Medulla oblongata (tissue), 1 donor: ENCODE measurements around the gene VKORC1L1.
"Not testable (repeated sequence)": the region's sequence is repeated elsewhere in the genome, so short reads cannot be mapped to it uniquely, and the experiment has no call there.

ENCODE experiments used
- DNase-seq: peaks from one replicate; pipeline ENCODE4 v3.0.0-alpha.2; 2015; ENCODE audit errors: extremely low spot score

The VKORC1L1 gene

DNA sequence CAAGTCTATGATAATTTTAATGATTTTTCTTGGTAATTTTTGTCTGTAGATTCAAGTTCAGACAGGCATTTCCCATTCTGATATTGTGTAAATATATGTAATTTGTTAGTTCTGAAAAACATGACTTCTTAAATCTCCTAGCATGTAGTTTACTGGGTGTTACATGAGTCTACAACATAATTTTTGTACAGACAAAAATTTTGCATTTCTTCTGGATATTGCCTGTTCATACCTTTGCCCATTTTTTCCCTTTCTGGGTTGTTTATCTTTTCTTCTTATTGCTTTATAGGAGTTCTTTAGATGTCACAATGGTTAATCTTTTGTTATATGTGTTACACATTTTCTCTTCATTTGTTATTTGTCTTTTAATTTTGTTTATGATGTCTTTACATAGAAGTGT is 12.1 kb downstream of the VKORC1L1 start:
- DNase-seq: not testable (repeated sequence)

DNA sequence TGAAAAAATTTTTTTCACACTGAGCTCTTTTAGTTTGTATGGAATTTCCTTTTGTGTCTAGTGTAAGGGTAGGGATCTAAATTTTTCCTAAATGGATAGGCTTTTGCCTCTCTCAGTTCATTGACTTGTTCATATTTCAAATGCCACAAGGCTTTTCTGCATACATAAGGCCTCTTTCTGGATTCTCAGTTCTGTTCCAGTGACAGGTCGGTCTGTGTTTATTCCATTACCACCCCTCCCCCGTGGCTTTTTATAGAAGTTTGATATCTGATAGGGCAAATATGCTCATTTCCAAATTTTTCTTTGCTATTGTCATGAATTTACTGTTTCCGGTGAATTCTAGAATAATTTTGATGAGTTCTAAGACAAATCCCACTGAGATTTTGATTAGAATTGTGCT is 12.7 kb downstream of the VKORC1L1 start:
- DNase-seq: not testable (repeated sequence)

DNA sequence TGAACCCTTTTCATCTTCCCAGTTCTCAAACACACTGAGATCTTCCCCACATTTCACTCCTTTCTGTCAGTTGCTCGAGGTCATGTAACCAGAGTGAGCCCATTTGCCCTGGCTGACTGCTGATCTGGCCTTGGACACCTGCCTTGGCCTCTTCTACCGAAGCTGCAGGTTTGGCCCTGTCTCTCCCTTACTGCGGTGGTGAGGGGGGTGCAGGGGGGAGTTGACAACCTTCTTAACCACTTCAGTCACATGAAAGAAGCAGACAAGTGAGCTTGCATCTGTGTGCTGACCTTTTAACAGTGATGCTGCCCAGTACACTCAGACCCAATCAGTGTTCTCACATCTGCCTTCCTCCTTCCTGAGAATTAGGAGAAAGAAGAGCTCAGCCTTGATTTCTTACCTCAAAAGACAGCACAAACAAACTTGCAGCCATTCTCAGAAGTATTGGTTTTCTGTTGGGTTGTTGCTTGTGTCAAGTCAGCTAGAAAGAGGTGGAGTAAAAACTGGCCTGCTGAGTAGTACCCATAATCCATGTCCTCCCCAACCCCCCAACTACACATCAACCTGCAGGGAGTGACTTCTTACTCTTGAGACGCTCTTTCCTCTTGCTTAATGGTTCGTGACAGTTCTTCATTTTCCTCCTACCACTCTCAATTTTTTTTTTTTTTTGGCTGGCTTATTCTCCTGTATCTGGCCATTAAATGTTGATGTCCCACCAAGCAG is 15.7 kb downstream of the VKORC1L1 start:
- DNase-seq: not testable (repeated sequence)

DNA sequence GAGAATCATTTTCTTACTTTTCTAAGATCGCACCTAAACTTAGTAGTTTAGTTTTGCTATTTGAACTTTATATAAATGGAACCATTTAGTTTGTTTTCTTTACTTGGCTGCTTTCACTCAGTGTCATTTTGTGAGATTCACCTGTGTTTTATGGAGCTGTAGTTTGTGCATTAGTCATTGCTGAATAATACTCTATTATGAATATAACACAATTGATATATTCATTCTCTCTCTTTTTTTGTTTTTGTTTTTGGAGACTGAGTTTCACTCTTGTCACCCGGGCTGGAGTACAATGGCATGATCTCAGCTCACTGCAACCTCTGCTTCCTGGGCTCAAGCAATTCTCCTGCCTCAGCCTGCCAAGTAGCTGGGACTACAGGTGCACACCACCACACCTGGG is 16.8 kb downstream of the VKORC1L1 start:
- DNase-seq: not testable (repeated sequence)

DNA sequence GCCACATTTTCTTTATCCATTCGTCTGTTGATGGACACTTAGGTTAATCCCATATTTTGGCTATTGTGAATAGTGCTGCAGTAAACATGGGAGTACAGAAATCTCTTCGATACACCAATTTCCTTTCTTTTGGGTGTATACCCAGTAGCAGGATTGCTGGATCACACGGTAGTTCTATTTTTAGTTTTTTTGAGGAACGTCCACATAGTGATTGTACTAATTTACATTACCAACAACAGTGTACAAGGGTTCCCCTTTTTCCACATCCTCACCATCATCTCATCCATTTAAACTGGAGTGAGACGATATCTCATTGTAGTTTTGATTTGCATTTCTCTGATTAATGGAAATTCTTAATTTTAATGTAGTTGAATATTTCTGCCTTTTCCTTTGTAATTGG is 19.3 kb downstream of the VKORC1L1 start:
- DNase-seq: no peak

DNA sequence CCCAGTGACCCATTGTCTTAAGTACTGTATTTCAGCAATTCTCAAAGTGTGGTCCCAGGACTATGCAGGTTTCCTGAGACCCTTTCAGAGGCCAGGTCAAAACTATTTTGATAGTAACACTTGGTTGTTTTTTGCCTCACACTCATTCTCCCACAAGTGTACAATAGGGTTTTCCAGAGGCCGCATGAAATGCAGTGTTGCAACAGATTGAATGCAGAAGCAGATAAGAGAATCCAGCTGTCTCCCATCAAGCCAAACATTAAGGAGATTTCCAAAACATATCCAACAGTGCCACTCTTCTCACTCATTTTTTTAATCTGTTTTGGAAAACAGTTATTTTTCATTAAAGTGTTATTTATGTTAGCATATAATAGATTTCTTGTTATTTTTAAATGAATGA is 20.0 kb downstream of the VKORC1L1 start:
- no peak for DNase-seq

DNA sequence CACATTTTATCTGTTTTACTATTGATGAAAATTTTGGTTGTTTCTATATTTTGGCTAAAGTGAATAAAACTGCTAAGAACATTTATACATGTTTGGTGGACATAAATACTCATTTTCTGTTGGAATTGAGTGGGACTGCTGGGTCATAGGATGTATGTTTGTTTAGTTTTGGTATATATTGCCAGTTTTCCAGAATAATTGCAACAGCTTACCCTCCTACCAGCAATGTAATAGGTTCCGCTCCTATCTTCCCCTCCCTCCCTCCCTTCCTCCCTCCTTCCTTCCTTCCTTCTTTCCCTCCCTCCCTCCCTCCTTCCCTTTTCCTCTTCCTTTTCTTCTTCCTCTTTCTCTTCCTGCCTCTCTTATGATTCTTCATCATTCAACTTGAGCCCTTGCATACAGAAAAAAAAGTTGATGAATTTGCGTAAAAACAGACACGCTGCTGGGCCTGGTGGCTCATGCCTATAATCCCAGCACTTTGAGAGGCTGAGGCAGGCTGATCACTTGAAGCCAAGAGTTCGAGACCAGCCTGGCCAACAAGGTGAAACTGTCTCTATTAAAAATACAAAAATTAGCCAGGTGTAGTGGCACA is 23.5 kb downstream of the VKORC1L1 start:
- DNase-seq: no peak

DNA sequence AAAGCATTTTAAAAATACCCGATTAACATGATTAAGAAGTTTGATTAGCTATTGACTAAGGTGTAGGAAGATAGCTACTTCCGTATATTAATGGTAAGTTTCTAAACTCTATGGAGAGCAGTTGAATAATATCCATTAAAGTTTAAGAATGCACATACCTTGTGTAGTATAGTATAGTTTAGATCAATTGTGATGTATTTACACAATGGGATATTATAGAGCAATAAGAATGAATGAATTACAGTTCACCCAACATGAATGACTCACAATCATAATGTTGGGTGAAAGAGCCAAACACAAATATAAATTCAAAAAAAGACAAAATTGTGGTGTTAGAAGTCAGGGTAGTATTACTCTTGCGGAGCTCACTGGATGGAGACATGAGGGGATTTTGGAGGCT is 24.4 kb downstream of the VKORC1L1 start:
- not testable (repeated sequence) for DNase-seq

DNA sequence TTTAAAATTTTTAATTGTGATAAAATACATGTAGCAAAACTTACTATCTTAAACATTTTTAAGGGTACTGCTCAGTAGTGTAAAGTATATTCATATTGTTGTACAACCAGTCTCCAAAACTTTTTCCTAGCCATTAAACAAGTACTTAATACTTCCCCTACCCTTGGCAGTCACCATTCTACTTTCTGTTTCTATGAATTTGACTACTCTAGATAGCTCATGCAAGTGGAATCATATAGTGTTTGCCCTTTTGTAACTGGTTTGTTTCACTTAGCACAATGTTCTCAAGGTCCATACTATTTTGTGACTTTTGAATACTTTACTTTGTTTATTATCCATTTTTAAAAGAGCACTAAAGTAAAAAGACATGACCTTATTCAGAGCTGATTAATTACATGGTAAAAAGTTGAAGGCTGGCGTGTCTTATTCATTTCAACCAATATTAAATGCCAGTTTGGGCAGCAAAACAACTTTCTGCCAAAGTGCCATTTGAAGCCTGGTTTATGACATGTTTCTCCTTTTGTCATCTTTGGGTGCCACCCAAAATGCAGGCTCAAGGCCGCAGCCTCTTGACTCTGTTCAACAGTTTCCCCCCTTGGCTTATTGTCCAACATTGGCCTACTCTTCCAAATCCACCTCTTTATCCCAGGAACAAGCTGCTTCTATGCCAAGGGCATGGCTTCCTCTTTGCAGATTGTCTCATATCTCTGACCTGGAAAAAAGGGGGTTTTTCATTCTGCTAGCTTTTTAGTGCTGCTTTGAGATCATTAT is 26.0 kb downstream of the VKORC1L1 start:
- DNase-seq: not testable (repeated sequence)

DNA sequence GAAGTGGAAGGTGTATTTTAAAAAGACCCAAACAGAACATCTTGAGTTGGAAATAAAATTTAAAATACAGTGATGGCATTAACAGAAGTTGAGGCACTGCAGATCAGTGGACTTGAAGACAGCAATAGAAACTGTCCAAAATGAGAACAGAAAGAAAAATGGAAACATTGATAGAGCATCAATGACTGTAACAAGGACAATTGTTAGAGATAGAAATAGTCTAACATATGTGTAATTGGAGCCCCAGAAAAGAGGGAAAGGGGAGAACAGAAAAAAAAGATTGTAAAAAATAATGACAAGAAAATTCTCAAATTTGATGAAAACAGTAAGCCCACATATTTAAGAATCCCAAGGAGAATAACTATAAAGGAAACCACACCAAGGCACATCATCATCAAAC is 29.4 kb downstream of the VKORC1L1 start:
- DNase-seq: no peak

DNA sequence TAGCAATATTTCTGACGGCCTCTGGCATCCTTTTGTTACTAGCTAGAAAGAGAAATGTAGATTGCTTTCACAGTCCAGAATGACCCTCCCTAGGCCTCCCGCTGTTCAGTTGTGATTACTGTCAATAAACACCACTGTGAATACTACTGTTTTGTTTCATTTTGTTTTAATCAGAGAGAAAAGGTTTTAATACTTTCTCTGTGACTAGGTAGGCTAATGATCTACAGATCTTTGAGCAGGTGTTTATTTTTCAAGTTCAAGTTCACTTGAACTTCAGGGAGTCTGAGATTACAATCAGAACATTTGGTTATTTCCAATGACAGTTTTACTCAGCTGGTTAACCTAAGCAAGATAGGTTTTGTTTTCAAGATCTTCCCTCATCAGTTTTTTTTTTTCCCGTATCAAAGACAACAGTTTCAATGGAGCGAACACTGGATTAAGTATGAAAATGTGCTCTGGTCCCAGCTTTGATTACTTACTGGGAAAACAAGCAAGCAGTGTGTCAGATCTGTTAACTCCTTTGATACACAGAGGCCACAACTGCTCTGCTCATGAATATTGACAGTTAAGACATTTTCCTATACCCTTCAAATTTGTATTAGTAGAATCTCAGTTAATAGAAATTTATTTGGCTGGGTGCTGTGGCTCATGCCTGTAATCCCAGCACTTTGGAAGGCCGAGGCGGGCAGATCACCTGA is 34.8 kb downstream of the VKORC1L1 start:
- no peak for DNase-seq

DNA sequence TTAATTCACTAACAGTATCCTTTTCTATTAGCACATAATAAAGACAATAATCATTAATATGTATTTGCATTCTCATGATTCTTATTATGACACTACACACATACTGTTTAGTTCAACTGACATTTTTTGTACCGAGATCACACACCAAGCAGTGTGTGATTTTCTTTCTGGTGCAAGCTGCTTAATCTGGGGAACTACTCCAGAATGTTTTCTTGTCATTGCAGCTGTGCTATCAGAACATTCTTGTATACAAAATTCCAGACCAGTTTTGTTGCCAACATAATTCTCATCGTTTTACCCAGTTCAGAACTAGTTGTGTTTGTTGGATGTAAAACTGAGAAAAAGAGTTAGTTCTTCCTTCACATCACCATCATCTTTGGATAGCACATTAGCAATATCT is 37.4 kb downstream of the VKORC1L1 start:
- DNase-seq: no peak

DNA sequence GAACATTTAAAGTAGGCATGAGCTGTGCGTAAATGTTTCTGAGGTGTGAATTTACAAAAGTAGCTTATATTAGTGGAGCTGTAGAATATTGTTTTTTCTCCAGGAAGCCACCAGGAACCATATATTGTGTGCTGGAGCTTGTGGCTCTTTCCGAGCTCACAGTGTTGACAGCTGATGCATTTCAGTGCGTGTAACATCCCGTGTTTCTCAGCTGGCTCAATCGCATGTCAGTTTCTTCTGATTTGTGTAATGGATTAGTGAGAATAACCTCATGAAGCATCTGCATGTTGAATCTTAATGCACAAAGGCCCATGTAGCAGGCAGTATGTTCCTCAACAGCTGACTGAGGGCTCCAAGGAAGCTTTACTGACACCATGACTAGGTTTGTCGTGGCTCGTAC is 39.4 kb downstream of the VKORC1L1 start:
- no peak for DNase-seq

DNA sequence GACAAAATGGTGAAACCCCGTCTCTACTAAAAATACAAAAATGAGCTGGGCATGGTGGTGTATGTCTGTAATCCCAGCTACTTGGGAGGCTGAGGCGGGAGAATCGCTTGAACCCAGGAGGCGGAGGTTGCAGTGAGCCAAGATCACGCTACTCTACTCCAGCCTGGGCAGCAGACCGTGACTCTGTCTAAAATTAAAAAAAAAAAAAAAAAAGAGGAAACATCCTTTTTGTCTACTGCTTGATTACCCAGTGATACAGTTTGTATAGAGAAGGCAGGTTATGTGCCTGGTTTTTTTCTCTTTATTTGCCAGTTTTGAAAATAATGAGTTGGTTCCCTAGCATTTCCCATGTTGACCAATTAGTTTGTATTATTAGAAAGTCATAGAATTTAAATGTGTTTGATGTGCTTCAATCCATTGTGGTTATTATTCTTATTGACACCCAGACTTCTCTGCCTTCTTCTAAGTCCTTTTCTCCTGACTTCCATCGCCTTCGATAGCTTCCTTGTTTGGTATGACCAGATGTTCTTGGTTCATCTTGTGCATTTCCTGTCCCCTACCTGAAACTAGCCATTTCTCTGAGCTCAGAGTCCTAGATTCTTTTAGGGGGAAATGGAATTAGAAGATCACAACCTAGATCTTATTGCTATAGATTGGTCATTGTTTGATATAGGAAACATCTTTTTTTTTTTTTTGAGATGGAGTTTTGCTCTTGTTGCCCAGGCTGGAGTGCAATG is 43.2 kb downstream of the VKORC1L1 start:
- DNase-seq: no peak

DNA sequence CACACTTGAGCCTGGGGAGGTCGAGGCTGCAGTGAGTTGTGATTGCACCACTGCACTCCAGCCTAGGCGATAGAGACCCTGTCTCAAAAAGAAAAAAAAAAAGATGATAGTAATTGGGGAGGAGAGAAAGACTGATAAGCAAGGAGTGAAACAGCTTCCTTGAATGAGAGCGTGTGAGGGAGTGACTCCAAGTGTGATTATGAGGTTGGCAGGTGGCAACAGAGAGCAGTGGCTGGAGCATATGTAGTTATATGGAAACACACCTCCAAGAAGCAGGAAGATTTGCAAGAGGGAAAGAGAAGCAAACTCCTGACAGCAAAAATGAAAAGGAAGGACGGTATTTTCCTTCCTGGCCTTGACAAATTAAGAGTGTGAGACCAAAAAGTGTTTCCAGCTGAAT is 50.4 kb downstream of the VKORC1L1 start:
- no peak for DNase-seq

DNA sequence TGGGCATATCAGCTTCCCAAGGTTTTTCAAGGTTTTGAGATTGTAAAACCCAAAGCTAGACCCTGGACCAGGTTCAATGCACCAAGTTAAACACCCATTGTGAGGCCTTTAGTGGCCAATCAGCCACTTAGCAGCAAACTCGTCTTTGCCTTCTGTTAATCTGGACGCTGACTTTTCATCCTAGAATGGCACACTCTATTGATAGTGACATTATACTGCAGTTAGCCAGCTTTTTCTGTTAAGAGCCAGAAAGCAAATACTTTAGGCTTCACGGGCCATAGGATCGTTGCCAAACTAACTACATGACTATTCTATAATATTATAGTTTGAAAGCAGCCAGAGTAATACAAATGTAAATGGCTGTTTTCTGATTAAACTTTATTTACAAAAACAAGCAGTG is 51.3 kb downstream of the VKORC1L1 start:
- no peak for DNase-seq

DNA sequence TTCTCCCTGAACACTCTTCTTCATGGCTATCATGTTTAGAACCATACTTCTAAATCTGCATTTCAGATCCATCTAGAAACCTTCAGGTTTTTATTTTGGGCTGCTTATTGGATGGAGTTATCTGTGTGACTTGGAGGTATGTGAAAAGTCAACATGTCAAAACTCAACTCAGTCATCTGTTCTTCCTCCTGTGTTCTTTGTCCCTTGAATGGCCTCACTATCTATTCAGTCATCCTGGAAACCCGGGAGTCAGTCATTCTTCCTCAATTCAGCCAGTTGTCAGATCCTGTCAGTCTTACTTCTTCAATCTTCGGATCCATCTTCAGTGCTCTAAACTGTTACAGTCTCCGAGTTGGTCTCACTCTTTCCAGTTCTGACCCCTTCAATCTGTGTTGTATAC is 52.2 kb downstream of the VKORC1L1 start:
- DNase-seq: no peak

DNA sequence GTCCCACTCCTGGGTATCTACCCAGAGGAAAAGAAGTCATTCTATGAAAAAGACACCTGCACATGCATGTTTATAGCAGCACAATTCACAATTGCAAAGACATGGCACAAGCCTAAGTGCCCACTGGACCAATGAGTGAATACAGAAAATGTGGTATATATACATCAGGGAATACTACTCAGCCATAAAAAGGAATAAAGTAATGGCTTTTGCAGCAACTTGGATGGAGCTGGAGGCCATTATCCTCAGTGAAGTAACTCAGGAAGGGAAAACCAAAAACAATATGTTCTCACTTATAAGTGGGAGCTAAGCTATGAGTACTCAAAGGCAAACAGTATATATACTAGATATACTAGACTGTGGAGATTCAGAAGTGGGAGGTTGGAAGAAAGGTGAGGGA is 53.7 kb downstream of the VKORC1L1 start:
- DNase-seq: no peak

DNA sequence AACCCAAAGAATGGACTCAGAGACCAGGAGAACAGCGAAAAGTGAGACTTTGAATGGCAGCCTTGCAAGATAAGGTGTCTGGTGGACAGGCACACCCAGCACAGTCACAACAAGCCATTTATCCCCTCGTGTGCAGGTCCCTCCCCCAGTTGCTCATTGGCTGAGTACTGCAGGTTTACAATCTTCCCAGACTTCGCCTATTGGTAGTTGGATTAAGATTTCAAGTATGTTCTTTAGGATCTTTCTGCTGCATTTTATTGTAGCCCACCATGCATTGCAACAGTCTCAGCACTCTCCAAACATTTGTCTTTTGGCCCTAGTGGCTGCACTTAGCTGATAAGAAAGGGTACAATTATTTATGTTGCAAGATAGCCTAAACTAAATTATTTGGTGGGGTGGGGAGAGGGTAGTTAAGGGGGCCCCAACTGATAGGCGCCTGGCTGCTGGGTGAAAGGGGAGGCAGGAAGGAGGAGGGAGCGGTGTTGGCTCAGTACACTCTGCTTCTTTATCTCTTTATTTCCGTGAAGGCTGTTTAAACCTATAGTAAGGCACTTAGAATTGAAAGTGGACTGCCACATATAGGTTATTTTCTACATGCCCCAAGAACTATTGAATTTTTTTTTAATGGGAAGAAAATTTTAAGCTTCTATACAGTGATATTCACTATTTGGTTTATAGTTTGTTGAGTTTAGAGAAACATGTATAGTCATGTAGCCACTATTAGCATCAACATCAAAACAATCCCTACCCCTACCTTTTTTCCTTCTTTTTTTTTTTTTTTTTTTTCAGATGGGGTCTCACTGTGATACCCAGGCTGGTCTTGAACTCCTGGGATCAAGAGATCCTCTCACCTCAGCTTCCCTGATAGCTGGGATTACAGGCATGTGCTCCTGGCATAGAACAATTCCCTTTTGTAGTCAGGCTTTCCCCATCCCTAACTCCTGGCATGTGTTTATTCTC is 54.9 kb downstream of the VKORC1L1 start:
- DNase-seq: no peak

DNA sequence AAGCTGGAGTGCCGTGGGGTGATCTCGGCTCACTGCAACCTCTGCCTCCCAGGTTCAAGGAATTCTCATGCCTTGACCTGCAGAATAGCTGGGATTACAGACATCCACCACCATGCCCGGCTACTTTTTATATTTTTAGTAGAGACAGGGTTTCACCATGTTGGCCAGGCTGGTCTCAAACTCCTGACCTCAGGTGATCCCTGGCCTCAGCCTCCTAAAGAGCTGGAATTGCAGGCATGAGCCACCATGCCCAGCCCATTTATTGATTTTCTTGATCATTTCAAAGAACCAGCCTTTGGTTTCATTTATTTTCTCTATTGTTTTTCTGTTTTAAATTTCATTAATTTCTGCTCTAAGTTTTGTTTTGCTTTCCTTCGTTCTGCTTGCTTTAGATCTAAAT is 58.8 kb downstream of the VKORC1L1 start:
- no peak for DNase-seq

DNA sequence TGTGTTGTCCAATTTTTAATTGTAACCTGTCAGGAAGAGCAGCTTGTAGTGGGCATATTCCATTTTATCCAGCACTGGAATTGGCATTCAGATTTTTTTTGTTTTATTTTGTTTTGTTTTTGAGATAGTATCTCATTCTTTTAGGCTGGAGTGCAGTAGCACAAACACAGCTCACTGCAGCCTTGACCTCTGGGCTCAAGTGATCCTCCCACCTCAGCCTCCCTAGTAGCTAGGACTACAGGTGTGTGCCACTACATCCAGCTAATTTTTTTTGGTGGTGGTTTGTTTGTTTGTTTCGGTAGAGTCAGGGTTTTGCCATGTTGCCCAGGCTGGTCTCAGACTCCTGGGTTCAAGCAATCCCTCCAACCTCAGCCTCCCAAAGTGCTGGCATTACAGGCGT is 64.4 kb downstream of the VKORC1L1 start:
- no peak for DNase-seq
